Left ventricle myocardium superior (tissue), 1 donor: ENCODE data around the gene ZBP1. TPM values are rescaled to one million over a fixed set of nuclear protein-coding genes. Genes with fewer than 3 reads are reported as not detected.

Experiments used
- ATAC-seq: fragments of 200-7000 bp; cut with Tn5 transposase; one replicate; pipeline ENCODE4 v1.9.1; 2020; ENCODE audit warnings: mild to moderate bottlenecking, moderate library complexity
- DNase-seq: peaks from one replicate; pipeline ENCODE4 v3.0.0-alpha.2; 2020
- intact Hi-C: fragments of 100-400 bp; cut with micrococcal nuclease; formaldehyde crosslinking; loops from one replicate; pipeline ENCODE4 v1.11.0; 2022
- total RNA-seq: library from RNA; stranded (reverse); fragmentation: NEBNext Ultra II Directional; extraction: Animal tissue kit (Norgen Biotek cat#: 25700); gene quantifications from one replicate; pipeline ENCODE4 v1.2.1, GENCODE V29; 2021
- donor health status: DM: no; HTN: yes; CAD: no; lungs with severe emphysema.

Gene ZBP1
- total RNA-seq, 1 donor from 2014 or later: 0.15 TPM

- intact Hi-C loops: no loop called here
- no peak for DNase-seq
- peak; percentile 33 for ATAC-seq
Measured at GRCh38 chr20:57581202-57582028, 38.8 kb downstream of the ZBP1 start.

- intact Hi-C loops: no loop called here
- DNase-seq: no peak
- ATAC-seq: no peak
Measured at GRCh38 chr20:57580478-57581201, 39.6 kb downstream of the ZBP1 start.

GRCh38 chr20:57579898-57580447 is 40.3 kb downstream of the ZBP1 start:
- intact Hi-C loops: no loop called here
- no peak for ATAC-seq

GRCh38 chr20:57579331-57579897 is 40.8 kb downstream of the ZBP1 start:
- intact Hi-C loops: no loop called here
- ATAC-seq (no peak), DNase-seq (no peak)

More at GRCh38 chr20:57579898-57580447, 40.3 kb downstream of the ZBP1 start:
- DNase-seq: no peak

GRCh38 chr20:57578476-57579165 is 41.6 kb downstream of the ZBP1 start:
- no peak for DNase-seq
- intact Hi-C loops: no loop called here
- ATAC-seq: no peak

GRCh38 chr20:57577679-57578475 is 42.3 kb downstream of the ZBP1 start:
- no peak for ATAC-seq
- DNase-seq: no peak
- intact Hi-C loops: no loop called here

GRCh38 chr20:57576617-57577550 is 43.3 kb downstream of the ZBP1 start:
- intact Hi-C loops: no loop called here
- ATAC-seq (no peak), DNase-seq (no peak)

GRCh38 chr20:57576002-57576401 is 44.2 kb downstream of the ZBP1 start:
- DNase-seq (no peak), ATAC-seq (no peak)
- intact Hi-C loops: no loop called here

GRCh38 chr20:57574954-57575353 is 45.3 kb downstream of the ZBP1 start:
- ATAC-seq: no peak
- intact Hi-C loops: no loop called here

GRCh38 chr20:57573894-57574293 is 46.3 kb downstream of the ZBP1 start:
- intact Hi-C loops: no loop called here
- no peak for ATAC-seq
- no peak for DNase-seq

More at GRCh38 chr20:57574954-57575353, 45.3 kb downstream of the ZBP1 start:
- DNase-seq: no peak

GRCh38 chr20:57573242-57573641 is 47.0 kb downstream of the ZBP1 start:
- no peak for ATAC-seq
- intact Hi-C loops: no loop called here
- no peak for DNase-seq

- intact Hi-C loops: no loop called here
- ATAC-seq: no peak
- no peak for DNase-seq
Measured at GRCh38 chr20:57571782-57572416, 48.3 kb downstream of the ZBP1 start.

GRCh38 chr20:57570920-57571319 is 49.3 kb downstream of the ZBP1 start:
- DNase-seq (no peak), ATAC-seq (no peak)
- intact Hi-C loops: no loop called here

- DNase-seq (no peak), ATAC-seq (no peak)
Measured at GRCh38 chr20:57570145-57570850, 49.9 kb downstream of the ZBP1 start.

GRCh38 chr20:57568960-57569359 is 51.3 kb downstream of the ZBP1 start:
- intact Hi-C loops: no loop called here
- DNase-seq (no peak), ATAC-seq (no peak)

More at GRCh38 chr20:57570145-57570850, 49.9 kb downstream of the ZBP1 start:
- intact Hi-C loops: no loop called here

GRCh38 chr20:57568088-57568896 is 51.9 kb downstream of the ZBP1 start:
- no peak for ATAC-seq
- no peak for DNase-seq

More at GRCh38 chr20:57568088-57568896, 51.9 kb downstream of the ZBP1 start:
- intact Hi-C loops: no loop called here
